ENCODE data around the gene MAGI2. TPM values are rescaled to one million over a fixed set of nuclear protein-coding genes. Genes with fewer than 3 reads are reported as not detected.

MAGI2 gene
- total RNA-seq, 1 experiment from 2014 or later: 0.52 TPM

DNA sequence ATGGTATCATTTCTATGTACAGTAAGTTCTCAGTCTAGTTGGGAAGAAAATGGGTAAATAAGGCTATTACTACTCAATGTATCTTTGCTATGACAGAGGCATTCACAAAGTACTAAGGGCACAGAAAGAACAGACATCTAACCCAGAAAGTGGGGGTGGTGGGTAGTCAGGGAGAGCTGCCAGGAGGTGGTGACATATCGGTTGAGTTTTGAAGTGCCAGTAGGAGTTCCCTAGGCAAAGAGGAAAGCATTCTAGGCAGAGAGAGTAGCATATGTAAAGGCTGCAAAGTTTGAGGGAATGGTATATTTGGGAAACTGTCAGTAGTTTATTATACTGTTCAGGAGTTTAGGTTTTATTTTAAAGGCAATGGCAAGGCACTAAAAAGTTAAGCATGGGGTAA is 1372.1 kb downstream of the MAGI2 start:
- Mint-ChIP-seq H3K9me3 (ENCODE audit: low read depth, unreplicated experiment) (no peaks in the 10 kb centered on the region), H3K4me3 (ENCODE audit: low read depth, unreplicated experiment) (no peak overlapping the region), H3K27ac (ENCODE audit: unreplicated experiment) (no peak overlapping the region), H3K27me3 (ENCODE audit: unreplicated experiment) (no peaks in the 10 kb centered on the region), H3K36me3 (ENCODE audit: insufficient read depth, unreplicated experiment) (no peaks in the 10 kb centered on the region), H3K4me1 (ENCODE audit: low read depth, unreplicated experiment) (no peaks in the 10 kb centered on the region)
- DNase-seq: no peak
- intact Hi-C loops (cut with micrococcal nuclease; ENCODE audit: unreplicated experiment): no loop called here
- no peak for TF ChIP-seq CTCF (IDR thresholded peaks at IDR 0.05; ENCODE audit: unreplicated experiment)
- CTCF ChIA-PET: no interaction called here
- no TSS peak for BruUV-seq (replicated peaks)

GRCh38 chr7:78080811-78081210 is 1372.7 kb downstream of the MAGI2 start:
- Mint-ChIP-seq H3K27ac (ENCODE audit: unreplicated experiment) (no peak overlapping the region), H3K36me3 (ENCODE audit: insufficient read depth, unreplicated experiment) (no peaks in the 10 kb centered on the region), H3K4me3 (ENCODE audit: low read depth, unreplicated experiment) (no peak overlapping the region), H3K27me3 (ENCODE audit: unreplicated experiment) (no peaks in the 10 kb centered on the region), H3K4me1 (ENCODE audit: low read depth, unreplicated experiment) (no peaks in the 10 kb centered on the region), H3K9me3 (ENCODE audit: low read depth, unreplicated experiment) (no peaks in the 10 kb centered on the region)
- intact Hi-C loops (cut with micrococcal nuclease; ENCODE audit: unreplicated experiment): no loop called here
- CTCF ChIA-PET: no interaction called here
- no peak for DNase-seq
- TF ChIP-seq CTCF (IDR thresholded peaks at IDR 0.05; ENCODE audit: unreplicated experiment): no peak
- BruUV-seq (replicated peaks): no TSS peak

GRCh38 chr7:78080241-78080640 is 1373.2 kb downstream of the MAGI2 start:
- CTCF ChIA-PET: no interaction called here
- Mint-ChIP-seq H3K27ac (ENCODE audit: unreplicated experiment) (no peak overlapping the region), H3K4me1 (ENCODE audit: low read depth, unreplicated experiment) (no peaks in the 10 kb centered on the region), H3K36me3 (ENCODE audit: insufficient read depth, unreplicated experiment) (no peaks in the 10 kb centered on the region), H3K27me3 (ENCODE audit: unreplicated experiment) (no peaks in the 10 kb centered on the region), H3K4me3 (ENCODE audit: low read depth, unreplicated experiment) (no peak overlapping the region), H3K9me3 (ENCODE audit: low read depth, unreplicated experiment) (no peaks in the 10 kb centered on the region)
- no TSS peak for BruUV-seq (replicated peaks)
- DNase-seq: no peak
- TF ChIP-seq CTCF (IDR thresholded peaks at IDR 0.05; ENCODE audit: unreplicated experiment): no peak
- intact Hi-C loops (cut with micrococcal nuclease; ENCODE audit: unreplicated experiment): no loop called here

DNA sequence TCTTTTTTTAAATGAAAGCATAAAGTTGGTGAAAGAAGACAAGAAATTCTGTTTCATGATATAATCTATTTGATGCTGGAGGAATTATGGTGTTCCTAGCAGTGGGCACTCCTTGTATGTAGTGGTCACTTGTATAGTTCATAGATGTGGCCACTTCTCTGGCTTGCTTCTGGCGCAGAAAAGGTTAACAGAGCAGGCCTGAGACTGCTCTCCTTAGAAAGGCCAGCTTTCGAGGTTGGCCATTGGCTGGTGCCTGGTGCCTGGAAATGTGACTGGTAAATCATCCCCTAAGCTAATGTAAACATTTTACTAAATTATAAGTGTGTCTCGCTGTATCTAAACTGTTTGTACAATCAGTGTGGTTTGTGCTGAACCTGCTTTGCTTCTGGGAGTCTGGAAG is 1378.8 kb downstream of the MAGI2 start:
- CTCF ChIA-PET: no interaction called here
- no TSS peak for BruUV-seq (replicated peaks)
- TF ChIP-seq CTCF (IDR thresholded peaks at IDR 0.05; ENCODE audit: unreplicated experiment): no peak

More for the DNA sequence above, 1378.8 kb downstream of the MAGI2 start:
- intact Hi-C loops (cut with micrococcal nuclease; ENCODE audit: unreplicated experiment): no loop called here
- H3K36me3 Mint-ChIP-seq (ENCODE audit: insufficient read depth, unreplicated experiment): no peaks in the 10 kb centered on the region
- DNase-seq: no peak
- H3K9me3 Mint-ChIP-seq (ENCODE audit: low read depth, unreplicated experiment): no peaks in the 10 kb centered on the region
- no peaks in the 10 kb centered on the region for H3K4me1 Mint-ChIP-seq (ENCODE audit: low read depth, unreplicated experiment)
- no peak overlapping the region for H3K4me3 Mint-ChIP-seq (ENCODE audit: low read depth, unreplicated experiment)
- no peaks in the 10 kb centered on the region for H3K27me3 Mint-ChIP-seq (ENCODE audit: unreplicated experiment)
- no peak overlapping the region for H3K27ac Mint-ChIP-seq (ENCODE audit: unreplicated experiment)
